Esophagus muscularis mucosa (tissue), 3 donors: Measurements from ENCODE around the gene RANBP3.

ENCODE experiments used
- CTCF ChIP-seq, 3 experiments: fragments of 200-600 bp in 2 of 3; fragments of 450-650 bp in 1 of 3; sonication (generic) in 2 of 3; IDR thresholded peaks; one replicate each; pipeline ENCODE4 v1.5.1; 2017 to 2019; ENCODE audit warnings: antibody characterized with exemption in 3 of 3, mild to moderate bottlenecking in 2 of 3, moderate library complexity in 1 of 3
- POLR2A ChIP-seq: fragments of 450-650 bp; IDR thresholded peaks from one replicate; pipeline ENCODE4 v1.6.1; 2017; ENCODE audit warnings: antibody characterized with exemption, moderate library complexity, mild to moderate bottlenecking, low read depth
- POLR2AphosphoS5 ChIP-seq, 2 donors: sonication (generic); formaldehyde crosslinking; IDR thresholded peaks; one replicate each; pipeline ENCODE4 v1.6.1; 2017; ENCODE audit warnings: antibody characterized with exemption in 2 of 2

GRCh38 chr19:5907241-5907640, 70.7 kb downstream of the RANBP3 start:
- TF ChIP-seq CTCF (IDR thresholded peaks at IDR 0.05) (no peak), POLR2AphosphoS5 (IDR thresholded peaks at IDR 0.05) (no peak), POLR2A (no peak)
